Tibial artery (tissue), 4 donors: ENCODE measurements around the gene SIGLEC7.
A peak's percentile ranks its signal among the peaks of the same experiment; 100 is the strongest.

Source experiments
- DNase-seq, 2 donors: peaks; one replicate each; pipeline ENCODE4 v3.0.0-alpha.2; 2019
- H3K27ac ChIP-seq, 2 donors: fragments of 200-600 bp; sonication (generic) in 1 of 2; 1 replicate in 1 of 2; 2 replicates in 1 of 2; pipeline ENCODE4 v1.5.1; 2018 to 2019; ENCODE audit warnings: mild to moderate bottlenecking in 1 of 2
- H3K27me3 ChIP-seq, 2 donors: fragments of 200-600 bp; sonication (generic) in 1 of 2; one replicate each; pipeline versions ENCODE4 v1.5.1 to v1.6.0; 2016 to 2019
- H3K36me3 ChIP-seq, 3 donors: fragments of 200-600 bp; sonication (generic) in 2 of 3; one replicate each; pipeline ENCODE4 v1.5.1; 2016 to 2019; ENCODE audit warnings: mild to moderate bottlenecking in 2 of 3
- H3K4me1 ChIP-seq, 4 donors: fragments of 200-600 bp; sonication (generic) in 2 of 4; 1 replicate in 3 of 4; 2 replicates in 1 of 4; pipeline ENCODE4 v1.5.1; 2016 to 2019
- H3K4me3 ChIP-seq, 2 donors: fragments of 200-600 bp; sonication (generic) in 1 of 2; 1 replicate in 1 of 2; 2 replicates in 1 of 2; pipeline ENCODE4 v1.5.1; 2018 to 2019; ENCODE audit warnings: mild to moderate bottlenecking in 2 of 2
- H3K9me3 ChIP-seq, 3 donors: fragments of 200-600 bp; sonication (generic) in 1 of 3; one replicate each; pipeline ENCODE4 v1.5.1; 2016 to 2019
- intact Hi-C: fragments of 100-400 bp; cut with DNase I; formaldehyde crosslinking; loops from one replicate; pipeline ENCODE4 v1.15.0; 2023; ENCODE audit warnings: low total_unique reads
- TF ChIP-seq, protein P1 (sequence below), 2 experiments: fragments of 200-600 bp in 1 of 2; fragments of 450-650 bp in 1 of 2; IDR thresholded peaks; one replicate each; pipeline ENCODE4 v1.5.1; 2017 to 2019; ENCODE audit warnings: antibody characterized with exemption in 2 of 2, mild to moderate bottlenecking in 1 of 2, moderate library complexity in 1 of 2

The SIGLEC7 gene

DNA sequence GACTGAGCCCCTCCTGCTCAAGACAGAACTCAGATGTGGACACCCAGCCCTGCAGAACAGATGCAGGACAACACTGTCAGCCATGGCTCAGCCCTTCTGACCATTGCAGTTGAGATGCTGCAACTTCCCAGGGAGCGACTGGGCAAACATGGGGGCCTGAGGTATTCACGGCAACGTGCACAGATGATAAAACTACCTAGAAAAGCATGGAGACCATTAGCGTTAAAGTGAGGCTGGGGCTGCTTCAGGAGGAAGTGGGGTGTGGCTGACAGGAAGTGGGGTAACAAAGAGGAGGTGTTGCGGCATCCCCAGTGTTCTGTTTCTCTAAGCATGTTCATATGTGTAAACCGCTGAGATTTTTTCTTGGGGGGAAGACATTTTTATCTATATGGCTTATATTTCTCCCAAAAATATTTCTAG is 18.7 kb upstream of the SIGLEC7 start:
- no peaks in the 10 kb centered on the region for H3K4me1 ChIP-seq
- no peak overlapping the region for H3K4me3 ChIP-seq
- H3K9me3 ChIP-seq = no peaks in the 10 kb centered on the region
- no peaks in the 10 kb centered on the region for H3K36me3 ChIP-seq
- peaks cover 0 to 27% of the 10 kb centered on the region in 2 donors for H3K27me3 ChIP-seq
- peak in 1 of 2 donors; percentile 45 for DNase-seq
- TF ChIP-seq, protein P1, sequence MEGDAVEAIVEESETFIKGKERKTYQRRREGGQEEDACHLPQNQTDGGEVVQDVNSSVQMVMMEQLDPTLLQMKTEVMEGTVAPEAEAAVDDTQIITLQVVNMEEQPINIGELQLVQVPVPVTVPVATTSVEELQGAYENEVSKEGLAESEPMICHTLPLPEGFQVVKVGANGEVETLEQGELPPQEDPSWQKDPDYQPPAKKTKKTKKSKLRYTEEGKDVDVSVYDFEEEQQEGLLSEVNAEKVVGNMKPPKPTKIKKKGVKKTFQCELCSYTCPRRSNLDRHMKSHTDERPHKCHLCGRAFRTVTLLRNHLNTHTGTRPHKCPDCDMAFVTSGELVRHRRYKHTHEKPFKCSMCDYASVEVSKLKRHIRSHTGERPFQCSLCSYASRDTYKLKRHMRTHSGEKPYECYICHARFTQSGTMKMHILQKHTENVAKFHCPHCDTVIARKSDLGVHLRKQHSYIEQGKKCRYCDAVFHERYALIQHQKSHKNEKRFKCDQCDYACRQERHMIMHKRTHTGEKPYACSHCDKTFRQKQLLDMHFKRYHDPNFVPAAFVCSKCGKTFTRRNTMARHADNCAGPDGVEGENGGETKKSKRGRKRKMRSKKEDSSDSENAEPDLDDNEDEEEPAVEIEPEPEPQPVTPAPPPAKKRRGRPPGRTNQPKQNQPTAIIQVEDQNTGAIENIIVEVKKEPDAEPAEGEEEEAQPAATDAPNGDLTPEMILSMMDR (IDR thresholded peaks at IDR 0.05) = no peak
- H3K27ac ChIP-seq = no peak overlapping the region
- intact Hi-C loops = no loop called here

DNA sequence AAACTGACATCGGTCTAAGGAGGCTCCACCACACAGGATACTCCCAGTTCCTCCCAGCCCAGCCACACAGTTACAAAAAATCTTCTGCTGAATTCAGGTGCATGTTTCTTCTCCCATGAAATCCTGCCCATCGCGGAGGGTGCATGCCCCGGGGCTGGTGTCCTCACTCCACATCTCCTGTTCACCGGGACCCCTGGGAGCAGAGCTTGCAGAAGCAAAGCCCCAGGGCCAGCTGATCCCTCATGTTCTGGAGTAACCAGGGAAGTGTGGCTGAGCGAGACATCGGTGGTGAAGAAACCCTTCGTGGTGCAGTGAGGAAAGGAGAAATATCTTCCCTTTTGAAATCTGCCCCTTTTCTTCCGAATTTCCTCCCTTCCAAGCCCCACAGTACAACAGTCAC is 18.3 kb upstream of the SIGLEC7 start:
- Histone ChIP-seq H3K4me3 (no peak overlapping the region), H3K36me3 (no peaks in the 10 kb centered on the region), H3K9me3 (no peaks in the 10 kb centered on the region), H3K27me3 (peaks cover 0 to 27% of the 10 kb centered on the region in 2 donors), H3K4me1 (no peaks in the 10 kb centered on the region), H3K27ac (no peak overlapping the region)
- TF ChIP-seq, protein P1 (IDR thresholded peaks at IDR 0.05) = no peak
- no peak for DNase-seq
- intact Hi-C loops = no loop called here

GRCh38 chr19:51124216-51124615 is 17.9 kb upstream of the SIGLEC7 start:
- TF ChIP-seq, protein P1 (IDR thresholded peaks at IDR 0.05) = no peak
- no peaks in the 10 kb centered on the region for H3K9me3 ChIP-seq
- intact Hi-C loops = no loop called here
- H3K4me3 ChIP-seq = no peak overlapping the region
- DNase-seq = no peak
- peaks cover 0 to 27% of the 10 kb centered on the region in 2 donors for H3K27me3 ChIP-seq
- H3K4me1 ChIP-seq = no peaks in the 10 kb centered on the region
- no peaks in the 10 kb centered on the region for H3K36me3 ChIP-seq
- no peak overlapping the region for H3K27ac ChIP-seq

GRCh38 chr19:51124729-51125128 is 17.4 kb upstream of the SIGLEC7 start, which contains the start of gene SIGLEC9:
TSS of gene SIGLEC9 (plus strand) at chr19:51124906. CDS start at chr19:51124975, 69 bp downstream.
- Histone ChIP-seq H3K4me1 (no peaks in the 10 kb centered on the region), H3K27ac (no peak within 1 kb of the TSS), H3K36me3 (no peaks in the 10 kb centered on the region), H3K27me3 (peaks cover 0 to 30% of the 10 kb centered on the region in 2 donors), H3K9me3 (no peaks in the 10 kb centered on the region), H3K4me3 (peak within 1 kb of the TSS; percentile 8 to 27)
- TF ChIP-seq, protein P1 (IDR thresholded peaks at IDR 0.05) = no peak
- DNase-seq = peak; percentile 65 to 75
- intact Hi-C loops = no loop called here

DNA sequence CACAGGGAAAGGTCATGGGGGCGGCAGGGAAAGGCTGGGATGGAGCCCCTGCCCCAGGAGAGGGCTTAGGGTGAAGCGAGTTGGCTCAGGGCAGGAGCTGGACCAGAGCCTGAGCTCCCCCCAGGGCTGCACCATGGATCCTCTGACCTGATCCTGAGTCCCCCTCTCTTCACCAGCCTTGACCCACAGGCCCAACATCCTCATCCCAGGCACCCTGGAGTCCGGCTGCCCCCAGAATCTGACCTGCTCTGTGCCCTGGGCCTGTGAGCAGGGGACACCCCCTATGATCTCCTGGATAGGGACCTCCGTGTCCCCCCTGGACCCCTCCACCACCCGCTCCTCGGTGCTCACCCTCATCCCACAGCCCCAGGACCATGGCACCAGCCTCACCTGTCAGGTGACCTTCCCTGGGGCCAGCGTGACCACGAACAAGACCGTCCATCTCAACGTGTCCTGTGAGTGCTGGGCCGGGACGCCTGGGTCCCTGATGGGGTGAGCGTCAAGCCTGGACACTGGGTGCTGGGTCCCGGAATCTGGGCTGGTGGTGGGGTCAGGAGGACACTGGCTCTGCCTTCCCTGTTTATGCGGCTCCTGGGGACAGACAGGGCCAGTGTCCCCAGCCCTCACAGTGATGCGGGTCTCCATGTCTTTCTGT is 16.6 kb upstream of the SIGLEC7 start:
- intact Hi-C loops = no loop called here
- Histone ChIP-seq H3K4me3 (peak overlapping the region; percentile 8 to 27), H3K4me1 (no peaks in the 10 kb centered on the region), H3K36me3 (no peaks in the 10 kb centered on the region), H3K9me3 (no peaks in the 10 kb centered on the region), H3K27ac (no peak overlapping the region), H3K27me3 (peaks cover 0 to 32% of the 10 kb centered on the region in 2 donors)
- TF ChIP-seq, protein P1 (IDR thresholded peaks at IDR 0.05) = no peak
- peak in 1 of 2 donors; percentile 62 for DNase-seq
